HG03196 (cell line): Measurements from ENCODE around the gene STK39.
A peak's percentile ranks its signal among the peaks of the same experiment; 100 is the strongest.
"Not testable (repeated sequence)": the region's sequence is repeated elsewhere in the genome, so short reads cannot be mapped to it uniquely, and the experiment has no call there.

Source experiments
- ATAC-seq: cut with Tn5 transposase; IDR thresholded peaks from one replicate; pipeline ENCODE4 v1.9.1; 2021; ENCODE audit not compliant: unreplicated experiment

The STK39 gene

DNA sequence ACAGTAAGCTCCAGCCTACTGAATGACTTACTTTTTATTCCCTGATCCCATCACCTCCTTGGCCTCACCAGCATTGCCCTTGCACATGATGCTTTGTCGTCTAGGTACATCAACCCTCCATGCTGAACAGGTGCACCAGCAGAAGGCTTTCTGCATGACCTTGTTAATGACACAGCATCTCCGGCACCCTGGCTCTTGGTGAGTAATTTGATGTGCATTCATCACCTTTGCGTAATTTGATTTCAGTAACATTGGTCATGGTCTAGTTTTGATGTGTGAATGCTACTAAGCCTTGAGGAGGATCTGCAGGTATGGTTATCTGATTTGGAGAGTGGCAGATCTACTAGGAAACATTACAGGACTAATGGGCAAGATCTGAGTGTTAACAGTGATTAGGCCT lies 103.6 kb downstream of the STK39 start:
- no peak for ATAC-seq

DNA sequence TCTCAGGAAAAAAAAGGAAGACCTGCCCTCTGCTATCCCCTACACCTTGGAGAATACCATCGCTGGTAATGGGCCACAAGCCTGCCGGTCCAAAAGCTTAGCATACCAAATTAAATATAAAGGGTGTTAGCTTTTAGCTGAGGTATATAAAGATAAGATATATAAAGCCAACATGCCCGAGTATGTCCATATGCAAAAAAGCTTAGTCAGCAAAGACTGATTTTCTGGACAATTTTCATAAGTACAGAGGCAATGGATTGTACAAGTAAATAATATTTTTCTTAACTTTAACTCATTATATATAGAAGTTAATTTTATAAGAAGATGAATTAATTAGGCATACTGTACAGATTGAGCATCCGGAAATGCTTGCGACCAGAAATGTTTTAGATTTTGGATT lies 106.5 kb downstream of the STK39 start:
- no peak for ATAC-seq

DNA sequence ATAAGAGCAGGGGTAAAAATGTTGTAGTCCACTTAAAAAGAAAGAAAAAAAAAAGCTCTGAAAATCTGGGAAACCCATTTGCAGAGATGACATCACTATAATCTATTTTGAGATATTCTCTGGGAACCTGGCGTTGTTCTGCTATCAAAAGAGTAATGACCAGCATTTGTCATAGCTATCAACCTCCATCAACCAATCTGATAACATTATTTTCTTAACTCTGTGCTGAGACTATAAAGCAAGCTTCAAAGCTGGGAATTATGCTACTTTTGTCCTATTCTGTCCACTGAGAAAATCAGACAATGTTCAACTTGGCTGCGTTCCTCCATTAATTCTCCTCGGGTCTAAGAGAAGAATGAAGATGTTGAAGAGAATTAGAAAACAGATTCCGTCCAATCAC lies 107.5 kb downstream of the STK39 start:
- ATAC-seq = no peak

DNA sequence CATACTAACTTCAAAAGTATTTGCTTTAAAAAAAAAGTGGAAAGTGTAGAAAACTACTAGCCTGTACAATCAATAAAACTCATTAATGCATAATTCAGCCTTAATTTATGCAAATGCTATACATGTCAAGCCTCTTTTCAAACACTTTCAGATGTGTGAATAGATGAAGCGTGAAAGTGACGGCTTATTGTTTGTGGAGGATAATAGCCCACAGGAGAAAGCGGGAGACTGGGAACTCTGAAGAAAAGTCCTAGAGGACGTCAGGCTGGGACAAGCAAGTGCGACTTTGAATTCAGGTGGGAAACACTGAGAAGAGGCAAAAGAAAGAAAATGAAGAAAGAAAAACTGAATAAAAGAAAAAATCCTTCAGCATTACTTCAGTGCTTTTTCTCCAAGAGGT lies 108.5 kb downstream of the STK39 start:
- ATAC-seq = no peak

DNA sequence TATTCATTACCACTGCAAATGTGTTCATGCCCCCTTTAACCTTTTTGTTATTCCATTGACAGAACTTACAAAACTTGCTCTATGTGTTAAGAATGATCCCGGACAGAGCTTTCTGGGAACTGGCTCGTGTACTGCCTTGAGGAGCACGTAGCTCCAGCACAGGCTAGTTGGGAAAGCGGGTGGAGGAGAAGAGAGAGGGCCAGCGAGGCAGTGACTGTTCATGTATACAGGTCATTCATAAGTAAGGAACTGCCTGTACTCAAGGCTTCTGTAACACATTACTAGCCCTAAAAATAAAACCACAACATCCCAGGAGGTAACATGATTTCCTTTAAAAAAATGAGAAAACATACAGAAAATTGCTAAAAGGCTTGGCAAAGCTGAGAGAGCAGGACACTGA lies 109.0 kb downstream of the STK39 start:
- ATAC-seq = no peak

DNA sequence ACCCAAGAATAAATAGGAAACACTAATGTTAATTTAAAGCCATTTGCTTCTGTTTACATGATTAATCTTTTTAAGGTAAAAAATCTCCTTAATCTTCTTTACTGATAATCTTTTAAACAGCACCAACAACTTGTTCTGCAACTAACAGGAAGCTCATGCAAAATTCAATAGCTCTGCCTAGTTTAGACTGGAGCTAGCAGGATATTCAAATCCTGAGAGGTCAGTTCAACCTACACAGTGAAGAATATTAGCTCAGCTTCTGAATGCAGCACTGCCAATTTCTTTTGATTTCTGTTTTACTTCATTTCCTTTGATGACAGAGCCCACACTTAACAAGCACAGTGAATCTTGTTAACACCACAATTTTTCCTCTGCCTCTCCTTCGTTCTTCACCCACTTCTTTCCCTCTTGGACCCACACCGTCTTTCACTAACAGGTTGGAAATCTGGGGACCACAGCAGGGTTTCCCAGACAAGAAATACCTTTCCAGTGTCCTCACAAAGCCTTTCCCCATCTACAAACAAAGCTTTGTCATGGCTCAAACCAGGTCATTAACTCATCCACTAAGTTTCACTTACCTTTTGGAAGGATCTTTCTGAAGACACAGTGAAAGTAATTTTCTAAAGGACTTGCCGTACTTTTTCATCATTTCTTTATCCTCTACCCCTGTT lies 109.8 kb downstream of the STK39 start:
- no peak for ATAC-seq

DNA sequence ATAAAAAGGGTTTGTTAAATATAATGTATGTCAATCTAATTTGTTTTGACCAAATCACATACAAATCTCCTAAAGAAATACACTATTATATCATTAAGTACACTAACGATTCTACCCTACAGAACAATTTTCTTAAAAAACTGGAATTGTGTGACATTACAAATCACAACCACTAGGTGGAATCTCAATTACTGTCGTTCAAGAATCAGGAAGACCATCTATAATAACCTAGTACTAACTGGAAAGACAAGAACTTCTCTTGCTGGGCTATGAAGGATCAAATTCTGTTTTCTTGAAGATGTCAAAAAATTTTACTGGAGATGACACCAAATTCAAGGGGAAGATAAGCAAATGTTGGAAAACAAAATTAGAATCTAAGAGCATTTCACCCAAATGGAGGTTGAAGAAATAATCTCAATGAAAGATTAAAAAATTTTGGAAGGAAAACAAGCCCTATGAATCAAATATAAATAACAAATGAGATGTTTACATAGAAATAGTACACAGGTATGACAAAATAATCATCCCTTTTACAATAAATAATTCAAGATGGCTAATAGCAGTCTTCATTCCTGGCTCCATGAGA lies 110.9 kb downstream of the STK39 start:
- ATAC-seq = no peak

DNA sequence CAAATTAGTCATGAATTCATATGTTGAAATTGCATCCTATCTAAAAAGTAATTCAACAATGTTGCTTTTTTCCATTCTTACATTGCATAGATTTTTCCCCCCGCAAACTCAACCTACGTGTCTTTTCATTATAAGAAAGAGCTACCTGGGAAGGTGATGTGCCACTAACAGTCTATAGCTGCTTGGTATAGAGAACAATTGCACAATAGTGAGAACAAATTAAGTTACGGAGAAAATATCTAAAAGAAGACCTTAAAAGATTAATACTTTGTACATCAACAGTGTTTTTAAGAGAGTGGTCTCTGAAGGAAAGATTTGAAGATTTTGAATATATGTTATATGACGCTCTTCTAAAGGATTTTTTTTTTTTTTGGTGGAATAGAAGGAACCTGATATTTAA lies 111.8 kb downstream of the STK39 start:
- ATAC-seq = no peak

DNA sequence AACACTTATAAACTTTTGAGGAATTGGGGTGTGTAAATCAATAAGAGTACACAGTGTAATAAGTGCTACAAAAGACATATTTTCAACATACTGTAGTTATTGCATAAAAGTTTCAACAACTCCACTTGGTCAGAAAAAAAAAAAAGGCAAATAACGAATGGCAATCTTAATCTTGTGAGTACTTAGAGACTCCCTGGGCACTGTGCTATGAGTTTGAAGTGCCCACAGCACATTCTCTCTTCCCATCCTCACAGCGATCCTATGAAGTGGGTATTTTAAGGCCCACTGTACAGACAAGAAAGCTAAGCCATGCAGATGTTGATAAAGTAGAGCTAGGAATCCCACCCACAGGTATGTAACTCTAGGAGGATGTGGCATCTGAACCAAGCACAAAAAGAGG lies 112.3 kb downstream of the STK39 start:
- no peak for ATAC-seq

DNA sequence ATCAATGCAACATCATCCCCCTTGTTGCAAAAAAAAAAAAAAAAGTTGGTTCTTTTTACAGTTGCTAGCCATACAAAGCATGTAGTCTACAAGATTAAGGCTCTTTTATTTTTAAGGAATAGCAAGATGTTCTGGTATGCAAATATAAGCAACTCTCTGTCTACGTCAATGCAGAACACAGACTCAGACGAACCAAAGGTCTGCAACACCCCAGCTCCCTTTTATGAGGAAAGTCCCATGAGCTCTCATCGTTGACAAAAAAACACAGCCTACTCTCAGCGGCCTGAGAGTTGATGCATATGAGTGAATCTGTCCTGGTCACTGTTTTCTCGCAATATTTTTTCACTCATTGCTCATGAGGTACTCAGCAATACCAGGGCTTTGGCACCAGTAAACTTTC lies 112.9 kb downstream of the STK39 start:
- no peak for ATAC-seq

DNA sequence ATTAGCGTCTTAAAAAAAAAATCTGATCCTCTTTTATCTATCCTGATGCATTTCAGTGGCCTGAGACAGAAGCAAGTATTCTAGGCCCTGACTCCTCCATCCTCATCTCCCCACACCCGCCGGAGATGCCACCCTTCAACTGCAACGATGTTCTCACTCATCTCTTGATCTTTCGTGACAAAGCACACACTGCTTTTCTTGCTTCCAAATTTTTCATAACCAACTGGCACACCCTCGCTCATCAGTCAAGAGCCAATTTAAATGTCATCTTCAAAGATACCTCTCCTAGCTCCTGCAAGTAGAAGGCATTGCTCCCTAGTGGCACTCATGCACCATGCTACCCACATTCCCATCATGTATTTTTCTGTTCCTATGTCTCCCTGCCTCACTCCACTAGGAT lies 115.0 kb downstream of the STK39 start:
- no peak for ATAC-seq

DNA sequence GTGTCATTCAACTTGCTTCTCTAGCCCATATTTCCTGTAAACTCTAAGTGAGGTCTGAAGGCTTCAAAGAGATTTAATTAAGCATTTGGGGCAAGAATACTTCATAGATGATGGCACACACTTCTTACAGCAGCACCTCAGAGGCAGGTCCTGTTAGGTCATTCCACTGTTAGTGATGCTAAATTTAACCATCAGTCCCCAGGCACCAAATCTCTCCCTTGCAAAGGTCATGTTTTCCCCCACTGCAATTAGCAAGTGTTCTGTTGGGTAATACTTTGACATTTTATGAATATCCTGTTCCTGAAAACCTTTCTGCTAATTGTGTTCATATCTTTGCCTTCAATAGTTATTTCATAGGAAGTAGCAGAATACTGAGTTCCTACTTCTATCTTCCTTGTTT lies 117.0 kb downstream of the STK39 start:
- ATAC-seq = no peak

DNA sequence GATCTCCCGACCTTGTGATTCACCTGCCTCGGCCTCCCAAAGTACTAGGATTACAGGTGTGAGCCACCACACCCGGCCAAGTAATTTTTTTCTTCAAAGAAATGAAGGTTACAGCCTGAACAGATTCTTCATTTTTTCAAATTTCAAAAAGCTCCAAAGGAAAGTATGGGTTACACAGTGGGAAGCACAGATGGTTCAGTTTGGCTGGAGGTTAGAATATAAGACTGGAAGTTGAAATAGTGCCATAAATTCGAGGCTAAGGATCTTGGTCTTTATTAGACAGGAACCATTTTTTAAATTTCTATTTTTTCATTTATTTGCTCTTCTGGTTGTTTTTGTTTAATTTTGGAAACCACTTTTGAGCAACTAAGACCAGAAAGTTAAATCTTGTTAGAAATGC lies 120.0 kb downstream of the STK39 start:
- ATAC-seq = no peak

DNA sequence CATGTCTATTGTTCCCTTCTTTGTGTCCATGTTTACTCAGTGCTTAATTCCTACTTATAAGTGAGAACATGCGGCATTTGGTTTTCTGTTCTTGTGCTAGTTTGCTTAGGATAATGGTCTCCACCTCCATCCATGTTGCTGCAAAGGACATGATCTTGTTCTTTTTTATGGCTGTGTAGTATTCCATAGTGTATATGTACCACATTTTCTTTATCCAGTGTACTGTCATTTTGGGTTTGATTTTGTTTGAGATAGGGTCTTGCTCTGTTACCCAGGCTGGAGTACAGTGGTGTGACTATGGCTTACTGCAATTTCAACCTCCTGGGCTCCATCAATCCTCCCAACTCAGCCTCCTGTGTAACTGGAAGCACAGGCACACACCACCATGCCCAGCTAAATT lies 125.2 kb downstream of the STK39 start:
- ATAC-seq = not testable (repeated sequence)

DNA sequence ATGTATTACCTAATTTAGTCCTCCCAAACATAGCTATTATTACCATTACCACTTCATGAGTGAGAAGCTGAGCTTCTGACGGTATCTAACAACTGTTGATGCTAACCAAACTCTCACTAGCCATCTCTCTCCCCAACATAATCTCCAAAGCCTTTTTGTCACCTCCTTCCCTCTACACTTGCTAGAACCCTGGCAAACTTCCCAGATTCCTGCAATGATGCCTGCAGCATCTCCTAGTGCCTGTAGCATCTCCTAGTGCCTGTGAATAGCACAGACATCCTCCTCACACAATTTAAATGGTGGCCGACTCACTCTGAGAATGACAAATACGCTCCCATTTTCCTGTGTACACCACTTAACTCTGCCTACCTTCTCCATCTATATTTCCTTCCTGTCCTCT lies 126.7 kb downstream of the STK39 start:
- no peak for ATAC-seq

DNA sequence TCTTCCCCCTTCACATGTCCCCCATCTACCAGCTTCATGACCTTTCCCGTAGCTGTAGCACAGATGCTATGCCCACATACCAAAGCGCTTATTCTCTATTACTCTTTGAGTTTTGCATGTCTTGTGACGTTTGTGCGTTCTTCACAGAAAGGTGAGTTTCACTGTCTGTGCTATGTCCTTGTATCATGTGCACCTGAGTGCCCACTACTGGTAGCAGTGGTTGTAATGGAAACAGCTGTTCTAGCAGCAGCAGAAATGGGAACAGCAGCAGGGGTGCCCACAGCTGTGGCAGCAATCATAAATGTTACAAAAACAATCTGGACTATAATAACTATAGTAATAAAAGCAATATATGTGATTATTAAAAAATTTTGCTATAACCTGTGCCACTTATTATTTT lies 127.1 kb downstream of the STK39 start:
- no peak for ATAC-seq

DNA sequence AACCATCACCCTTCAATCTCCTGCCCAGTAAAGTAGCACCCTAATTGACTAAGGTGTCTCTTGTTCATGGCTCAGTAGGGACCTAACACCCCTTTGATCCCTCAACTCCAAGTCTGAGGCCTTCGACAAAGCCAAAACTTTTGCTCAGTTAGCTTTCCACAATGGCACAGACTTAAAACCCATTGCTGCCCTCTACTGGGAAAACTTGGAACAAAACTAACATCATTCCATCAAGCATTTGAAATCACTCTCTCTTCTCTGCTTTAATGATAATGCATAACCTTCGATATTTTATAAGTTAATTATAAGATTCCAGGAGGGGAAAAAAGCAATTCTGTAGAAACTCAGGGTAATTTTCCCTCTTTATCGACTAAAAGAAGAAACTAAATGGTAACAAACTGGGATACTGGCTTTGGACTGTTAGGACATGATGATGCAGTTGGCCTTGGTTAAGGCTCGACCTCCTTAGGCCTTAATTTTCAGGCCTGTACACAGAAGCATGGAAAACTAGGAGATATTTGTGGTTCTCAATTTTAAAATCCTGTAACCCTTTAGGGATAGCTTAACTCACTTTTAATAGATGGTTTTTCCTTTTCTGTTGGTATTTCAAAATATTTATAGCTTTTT lies 127.8 kb downstream of the STK39 start:
- peak; percentile 60 for ATAC-seq

DNA sequence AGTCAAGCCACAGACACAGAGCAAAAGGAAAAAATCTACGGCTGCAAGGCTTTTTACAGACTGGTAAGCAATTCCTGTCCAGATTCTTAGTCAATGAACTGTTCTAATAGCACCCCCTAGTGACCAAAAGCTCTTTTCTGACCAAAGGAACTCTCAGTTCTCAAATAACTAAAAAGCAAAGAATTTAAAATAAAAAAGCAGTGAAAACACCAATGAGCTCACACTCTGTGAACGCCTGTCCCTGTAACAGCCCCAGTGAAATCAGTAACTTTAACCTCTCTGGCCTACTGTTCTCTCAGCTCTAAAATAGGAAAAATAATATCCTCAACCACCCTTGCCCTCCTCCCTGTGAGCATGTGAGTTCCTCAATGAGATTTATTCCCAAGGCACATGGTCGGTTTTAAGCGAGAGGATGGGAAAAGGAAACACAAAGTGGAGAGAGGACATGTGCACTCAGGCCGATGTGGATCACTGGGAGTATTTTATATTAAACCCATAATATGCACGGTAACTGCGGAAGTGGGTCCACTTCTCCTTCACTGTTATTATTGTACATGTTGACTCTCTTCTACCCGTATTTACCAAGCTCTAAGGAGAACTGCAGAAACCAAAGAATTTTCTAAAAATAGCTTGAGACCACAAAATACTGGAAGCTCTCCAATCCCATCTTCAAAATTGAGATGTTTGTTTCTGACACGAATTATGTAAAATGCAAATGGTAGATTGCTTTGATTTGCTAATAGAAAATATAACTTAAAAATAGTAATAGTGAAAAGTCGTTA lies 128.5 kb downstream of the STK39 start:
- peak; percentile 62 for ATAC-seq

DNA sequence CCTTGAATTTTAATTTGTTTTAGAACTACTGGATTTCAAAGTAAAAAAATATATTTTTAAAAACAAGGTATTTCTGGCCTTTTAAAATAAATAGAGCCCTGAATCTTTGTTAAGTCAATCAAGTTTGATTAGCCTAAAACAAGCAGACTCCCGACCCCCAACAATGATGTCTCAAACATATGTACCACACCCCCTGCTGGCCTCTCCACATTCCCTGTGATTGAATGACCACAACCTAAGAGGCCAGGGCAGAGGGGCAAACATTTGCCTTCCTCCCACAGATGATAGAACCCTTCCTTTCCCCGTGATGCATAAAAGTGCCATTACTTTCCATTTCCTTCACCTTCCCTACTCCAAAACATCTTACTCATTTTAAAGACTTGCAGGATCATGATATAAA lies 130.9 kb downstream of the STK39 start:
- no peak for ATAC-seq

DNA sequence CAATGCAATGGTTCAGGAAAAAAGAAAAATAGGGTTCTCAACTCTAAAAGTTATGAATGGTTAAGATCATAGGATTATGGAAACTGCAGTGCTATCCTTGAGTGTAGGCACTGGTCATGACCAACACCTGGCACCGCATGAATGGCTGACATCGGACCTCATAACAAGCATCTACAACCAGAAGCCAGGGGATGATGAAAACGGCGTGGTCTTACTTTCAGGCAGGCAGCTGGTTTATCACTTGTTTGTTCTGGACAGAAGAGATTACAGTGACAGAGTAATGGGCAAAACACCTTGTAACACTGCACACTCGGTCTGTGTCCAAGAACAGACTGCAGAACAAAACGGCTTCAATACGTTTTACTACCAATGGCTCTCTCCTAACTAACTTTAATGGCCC lies 132.8 kb downstream of the STK39 start:
- ATAC-seq = no peak

DNA sequence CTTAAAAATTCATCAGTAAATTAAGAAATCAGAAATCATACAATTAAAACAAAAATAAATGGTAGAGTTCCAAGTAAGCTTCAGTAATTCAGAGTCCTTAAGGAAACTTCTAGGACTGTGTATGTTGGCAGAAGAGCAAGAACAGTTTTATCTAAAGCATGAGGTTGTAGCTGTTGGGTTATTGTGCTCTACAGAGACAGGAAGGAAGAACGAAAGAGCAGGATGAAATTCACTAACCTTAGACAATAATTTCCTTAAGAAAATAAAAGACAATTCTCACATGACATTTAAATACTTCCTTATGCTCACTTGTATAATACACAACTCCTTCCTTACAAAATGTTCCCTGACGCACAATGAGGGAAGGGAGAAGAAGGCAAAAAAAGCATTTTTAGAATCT lies 133.4 kb downstream of the STK39 start:
- no peak for ATAC-seq

DNA sequence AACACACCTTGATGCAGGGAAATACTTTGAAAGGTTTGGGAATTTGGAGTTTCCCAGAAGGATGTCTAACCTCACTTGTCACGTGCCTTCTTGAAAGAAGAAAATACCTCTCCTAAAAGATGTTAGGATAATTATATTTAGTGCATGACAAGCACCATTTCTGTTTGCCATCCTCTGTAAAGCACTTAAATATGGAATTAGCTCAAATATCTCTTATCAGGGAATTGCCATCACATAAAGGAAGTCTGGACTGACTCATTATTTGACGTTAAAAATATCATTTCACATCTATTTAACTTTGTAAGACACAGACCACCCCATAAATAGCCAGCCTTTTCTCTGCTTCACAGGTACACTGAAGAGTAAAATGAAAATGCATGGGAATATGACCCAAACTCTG lies 140.1 kb downstream of the STK39 start:
- ATAC-seq = no peak
